GDM1 (cell line): ENCODE data around the gene FCHSD2.
"Not testable (repeated sequence)": the region's sequence is repeated elsewhere in the genome, so short reads cannot be mapped to it uniquely, and the experiment has no call there.

Experiments
- DNase-seq: peaks from one replicate; lab custom pipeline; 2025; lab: John Stamatoyannopoulos, UW

The FCHSD2 gene

GRCh38 chr11:72867970-72868369, 274.1 kb downstream of the FCHSD2 start:
- no peak for DNase-seq

- DNase-seq: no peak
Observed at GRCh38 chr11:72864702-72865655, 277.1 kb downstream of the FCHSD2 start.

- no peak for DNase-seq
Observed at GRCh38 chr11:72863916-72864315, 278.2 kb downstream of the FCHSD2 start.

- DNase-seq: no peak
Observed at GRCh38 chr11:72863091-72863490, 279.0 kb downstream of the FCHSD2 start.

- DNase-seq: no peak
Observed at GRCh38 chr11:72860592-72860991, 281.5 kb downstream of the FCHSD2 start.

GRCh38 chr11:72860010-72860409, 282.1 kb downstream of the FCHSD2 start:
- DNase-seq: no peak

GRCh38 chr11:72859126-72859525, 283.0 kb downstream of the FCHSD2 start:
- DNase-seq: no peak

- DNase-seq: not testable (repeated sequence)
Observed at GRCh38 chr11:72858267-72858666, 283.9 kb downstream of the FCHSD2 start.

- no peak for DNase-seq
Observed at GRCh38 chr11:72856551-72857345, 285.4 kb downstream of the FCHSD2 start.

GRCh38 chr11:72856065-72856464, 286.1 kb downstream of the FCHSD2 start:
- DNase-seq: no peak

GRCh38 chr11:72851726-72852125, 290.4 kb downstream of the FCHSD2 start:
- DNase-seq: no peak

- no peak for DNase-seq
Observed at GRCh38 chr11:72850832-72851231, 291.3 kb downstream of the FCHSD2 start.

GRCh38 chr11:72848846-72849466, 293.2 kb downstream of the FCHSD2 start:
- DNase-seq: no peak

- no peak for DNase-seq
Observed at GRCh38 chr11:72844356-72844755, 297.8 kb downstream of the FCHSD2 start.

GRCh38 chr11:72842653-72843330, 299.3 kb downstream of the FCHSD2 start:
- no peak for DNase-seq

GRCh38 chr11:72842126-72842525, 300.0 kb downstream of the FCHSD2 start:
- DNase-seq: no peak

- DNase-seq: no peak
Observed at GRCh38 chr11:72841397-72841796, 300.7 kb downstream of the FCHSD2 start.

- no peak for DNase-seq
Observed at GRCh38 chr11:72840780-72841179, 301.3 kb downstream of the FCHSD2 start.

- DNase-seq: no peak
Observed at GRCh38 chr11:72838691-72839305, 303.3 kb downstream of the FCHSD2 start.

- no peak for DNase-seq
Observed at GRCh38 chr11:72836111-72836510, 306.0 kb downstream of the FCHSD2 start.

- DNase-seq: no peak
Observed at GRCh38 chr11:72834905-72835304, 307.2 kb downstream of the FCHSD2 start.
